Left cardiac atrium (tissue), 4 donors: ENCODE measurements around the gene MSL1. TPM values are rescaled to one million over a fixed set of nuclear protein-coding genes. Genes with fewer than 3 reads are reported as not detected.
A peak's percentile ranks its signal among the peaks of the same experiment; 100 is the strongest.
"Not testable (repeated sequence)": the region's sequence is repeated elsewhere in the genome, so short reads cannot be mapped to it uniquely, and the experiment has no call there.

Source experiments
- ATAC-seq, 2 donors: fragments of 200-7000 bp; cut with Tn5 transposase; one replicate each; pipeline ENCODE4 v1.9.1; 2020; ENCODE audit warnings: mild to moderate bottlenecking in 2 of 2, moderate library complexity in 2 of 2
- DNase-seq: peaks from one replicate; pipeline ENCODE4 v3.0.0-alpha.2; 2020
- intact Hi-C, 2 donors: fragments of 100-400 bp; cut with DNase I; formaldehyde crosslinking; loops; one replicate each; pipeline versions ENCODE4 v1.14.1 to v1.15.1; 2022 to 2023
- total RNA-seq, 2 donors: library from RNA; stranded (reverse); fragmentation: NEBNext Ultra II Directional; extraction: Animal tissue kit (Norgen Biotek cat#: 25700); gene quantifications; one replicate each; pipeline ENCODE4 v1.2.1, GENCODE V29; 2021
- donor health status: DM: no; HTN: yes; CAD: no.
- donor health status: DM: no; HTN: yes; CAD: no; lungs with severe emphysema.
- donor health status: DM: yes; HTN: yes; CAD: no.
- donor health status: Dilated cardiomyopathy.

The MSL1 gene
- total RNA-seq, 2 donors from 2014 or later, result 54.0 to 57.8 TPM

DNA sequence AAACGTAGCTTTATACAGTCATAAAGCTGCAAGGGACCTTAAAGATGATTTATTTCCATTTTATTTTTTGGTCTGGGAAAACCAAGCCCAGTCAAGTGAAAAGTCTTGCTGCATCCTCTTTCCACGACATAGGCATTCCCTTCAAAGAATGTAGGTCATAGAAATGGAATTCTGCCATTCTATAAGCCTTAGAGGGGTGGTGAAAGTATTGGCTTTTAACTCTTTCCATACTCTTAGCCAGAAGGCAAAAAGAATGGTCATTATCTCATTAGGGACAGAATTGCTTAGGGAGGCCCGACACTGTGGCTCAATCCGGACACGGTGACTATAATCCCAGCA lies 7.9 kb upstream of the MSL1 start:
- ATAC-seq (no peak), DNase-seq (no peak)
- intact Hi-C loops, result loop anchor here (2.0 to 10.0 kb wide), 4 partner anchors 51 to 102 kb away; partner anchors contain the start of genes RAPGEFL1 (in 1 of the 2) and THRA (in 1 of the 2)

DNA sequence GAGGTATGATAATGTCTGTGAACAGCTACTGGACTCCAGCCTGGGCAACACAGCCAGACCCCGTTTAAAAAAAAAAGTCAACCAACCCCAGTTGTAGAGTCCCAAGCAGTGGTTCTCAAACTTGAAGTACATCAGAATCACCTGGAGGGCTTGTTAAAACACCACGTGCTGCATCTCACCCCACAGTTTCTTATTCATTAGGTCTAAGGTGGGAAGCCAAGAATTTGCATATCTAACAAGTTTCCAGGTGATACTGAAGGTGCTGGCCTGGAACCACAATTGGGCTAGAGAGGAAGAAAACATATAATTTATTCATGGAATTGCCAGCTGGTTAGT lies 6.7 kb upstream of the MSL1 start:
- intact Hi-C loops, result loop anchor here in 1 of 2 donors (10.0 kb wide), 1 partner anchor 60 kb away; the partner anchor contains the start of gene RAPGEFL1
- DNase-seq (no peak), ATAC-seq (no peak)

DNA sequence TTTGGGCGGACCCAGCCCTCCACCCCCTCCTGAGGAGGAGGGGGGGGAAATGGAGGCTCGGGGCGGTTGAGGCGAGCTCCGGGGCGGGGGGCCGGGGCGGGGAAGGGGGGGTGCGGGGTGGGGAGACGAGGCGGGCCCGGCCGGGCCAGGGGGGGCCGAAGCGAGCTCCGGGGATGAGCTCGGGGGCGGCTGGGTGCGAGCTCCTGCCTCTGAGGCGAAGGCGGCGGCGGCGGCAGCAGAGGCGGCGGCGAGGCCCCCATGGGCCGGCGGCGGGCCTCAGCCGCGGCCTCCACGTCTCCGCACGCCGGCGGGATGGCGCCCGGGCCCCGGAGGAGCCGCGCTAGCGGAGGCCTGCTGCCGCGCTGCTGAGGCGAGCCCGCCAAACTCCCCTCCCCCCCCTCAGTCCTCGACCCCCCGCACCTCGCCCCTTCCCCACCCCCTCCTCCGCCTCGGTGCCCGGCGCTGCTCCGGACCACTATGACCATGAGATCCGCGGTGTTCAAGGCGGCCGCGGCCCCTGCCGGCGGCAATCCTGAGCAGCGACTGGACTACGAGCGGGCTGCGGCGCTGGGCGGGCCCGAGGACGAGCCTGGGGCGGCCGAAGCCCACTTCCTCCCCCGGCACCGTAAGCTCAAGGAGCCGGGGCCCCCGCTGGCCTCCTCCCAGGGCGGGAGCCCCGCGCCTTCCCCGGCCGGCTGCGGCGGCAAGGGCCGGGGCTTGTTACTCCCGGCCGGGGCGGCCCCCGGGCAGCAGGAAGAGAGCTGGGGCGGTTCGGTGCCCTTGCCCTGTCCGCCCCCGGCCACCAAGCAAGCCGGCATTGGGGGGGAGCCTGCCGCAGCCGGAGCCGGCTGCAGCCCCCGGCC lies 596 bp downstream of the MSL1 start:
- ATAC-seq (peak; percentile 59 to 62), DNase-seq (peak; percentile 64)
- intact Hi-C loops, result no loop called here

DNA sequence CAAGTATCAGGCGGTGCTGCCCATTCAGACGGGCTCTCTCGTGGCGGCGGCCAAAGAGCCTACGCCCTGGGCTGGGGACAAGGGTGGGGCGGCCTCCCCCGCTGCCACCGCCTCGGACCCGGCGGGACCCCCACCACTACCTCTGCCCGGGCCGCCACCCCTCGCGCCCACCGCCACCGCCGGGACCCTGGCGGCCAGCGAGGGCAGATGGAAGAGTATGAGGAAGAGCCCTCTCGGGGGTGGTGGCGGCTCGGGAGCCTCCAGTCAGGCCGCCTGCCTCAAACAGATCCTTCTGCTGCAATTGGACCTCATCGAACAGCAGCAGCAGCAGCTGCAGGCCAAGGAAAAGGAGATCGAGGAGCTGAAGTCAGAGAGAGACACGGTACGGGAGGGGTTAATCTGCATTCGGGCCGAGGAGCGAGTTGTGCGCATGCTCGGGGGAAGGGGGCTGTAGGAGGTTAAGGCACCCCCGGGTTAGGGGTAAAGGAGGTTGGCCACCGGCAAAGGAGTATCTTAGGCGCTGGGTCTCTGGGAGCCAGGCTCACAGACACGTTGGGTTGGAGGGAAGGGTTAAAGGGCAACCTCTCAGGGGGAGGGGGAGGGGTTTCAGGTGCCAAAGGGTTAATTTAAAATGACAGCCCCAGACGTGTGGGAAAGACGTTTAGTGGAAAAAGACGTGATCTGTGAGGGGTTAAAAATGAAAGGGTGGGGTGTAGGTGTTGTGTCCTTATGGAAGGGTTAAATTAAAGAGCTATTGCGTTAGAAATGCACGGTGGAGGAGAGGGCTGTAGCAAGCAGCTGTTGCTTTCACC lies 1.4 kb downstream of the MSL1 start:
- DNase-seq (peak; percentile 49), ATAC-seq (peak; percentile 17 to 28)
- intact Hi-C loops, result no loop called here

DNA sequence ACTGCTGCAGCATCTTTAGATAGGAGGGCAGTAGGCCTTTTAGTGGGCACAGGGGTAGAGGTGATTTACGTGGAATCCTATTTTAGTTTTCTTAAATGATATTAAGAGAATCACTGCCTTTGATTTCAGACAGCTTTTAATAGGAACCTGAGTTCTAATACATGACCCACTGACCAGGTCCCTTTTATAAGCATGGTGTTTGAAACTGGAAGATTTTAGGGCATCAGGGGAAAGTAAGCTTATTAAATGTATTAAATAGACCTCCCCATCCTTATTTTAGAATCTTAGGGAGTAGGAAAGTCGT lies 2.0 kb downstream of the MSL1 start:
- ATAC-seq (no peak), DNase-seq (no peak)
- intact Hi-C loops, result no loop called here

DNA sequence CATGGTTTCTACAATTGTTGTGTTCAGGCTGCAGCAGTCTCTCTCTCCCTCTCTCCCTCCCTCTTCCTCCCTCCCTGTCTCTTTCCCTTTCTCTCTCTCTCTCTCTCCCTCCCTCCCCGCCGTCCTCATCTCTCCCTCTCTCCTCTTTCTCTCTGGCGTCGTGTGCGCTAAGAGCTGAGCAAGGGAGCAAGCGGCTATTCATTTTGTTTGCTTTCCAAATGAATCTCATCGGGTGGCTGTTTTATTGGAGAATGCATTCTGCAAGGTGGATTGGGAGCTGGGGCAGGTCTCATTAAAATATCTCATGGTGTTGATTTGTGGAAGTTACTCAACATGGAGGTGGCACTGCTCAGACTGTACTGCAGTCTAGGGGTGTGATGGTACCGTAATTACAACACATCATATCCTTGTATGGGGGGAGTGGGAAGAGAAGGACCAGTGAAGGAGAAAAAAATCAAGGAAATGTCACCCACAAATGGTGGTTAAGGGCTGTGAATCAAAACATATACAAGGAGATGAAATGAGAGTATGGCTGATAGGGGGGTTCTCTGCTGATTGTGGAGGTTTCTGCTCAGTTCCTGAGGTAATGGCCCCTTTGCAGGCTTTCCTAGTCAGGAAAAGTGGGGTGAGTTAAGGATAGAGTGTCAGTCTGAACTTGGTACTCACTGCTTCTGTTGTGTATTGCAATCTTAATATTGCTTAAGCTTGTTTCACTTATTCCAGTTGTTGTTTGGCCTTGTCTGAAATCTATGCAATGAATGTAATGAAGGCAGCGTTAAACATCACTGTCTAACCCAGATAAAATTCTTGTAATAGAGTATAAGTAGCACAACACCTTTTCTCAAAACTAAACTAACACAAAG lies 2.7 kb downstream of the MSL1 start:
- DNase-seq (no peak), ATAC-seq (peak in 1 of 2 donors; percentile 5)
- intact Hi-C loops, result no loop called here

DNA sequence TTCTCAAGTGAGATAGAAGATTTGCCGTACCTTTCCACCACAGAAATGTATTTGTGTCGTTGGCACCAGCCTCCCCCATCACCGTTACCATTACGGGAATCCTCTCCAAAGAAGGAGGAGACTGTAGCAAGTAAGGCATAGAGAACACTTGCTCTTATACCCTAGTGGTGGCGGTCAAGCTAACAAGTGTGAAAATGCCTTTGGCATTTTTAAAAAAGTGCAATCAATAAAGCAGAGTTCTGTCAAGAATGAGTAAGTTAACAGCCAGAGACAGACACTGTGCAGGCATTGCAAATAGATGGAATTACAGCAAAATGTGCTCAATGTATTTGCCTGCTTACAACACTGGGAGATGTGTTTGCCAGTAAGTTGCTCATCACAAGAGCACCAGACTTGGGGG lies 7.7 kb downstream of the MSL1 start:
- ATAC-seq, result no peak
- no peak for DNase-seq
- intact Hi-C loops, result no loop called here

DNA sequence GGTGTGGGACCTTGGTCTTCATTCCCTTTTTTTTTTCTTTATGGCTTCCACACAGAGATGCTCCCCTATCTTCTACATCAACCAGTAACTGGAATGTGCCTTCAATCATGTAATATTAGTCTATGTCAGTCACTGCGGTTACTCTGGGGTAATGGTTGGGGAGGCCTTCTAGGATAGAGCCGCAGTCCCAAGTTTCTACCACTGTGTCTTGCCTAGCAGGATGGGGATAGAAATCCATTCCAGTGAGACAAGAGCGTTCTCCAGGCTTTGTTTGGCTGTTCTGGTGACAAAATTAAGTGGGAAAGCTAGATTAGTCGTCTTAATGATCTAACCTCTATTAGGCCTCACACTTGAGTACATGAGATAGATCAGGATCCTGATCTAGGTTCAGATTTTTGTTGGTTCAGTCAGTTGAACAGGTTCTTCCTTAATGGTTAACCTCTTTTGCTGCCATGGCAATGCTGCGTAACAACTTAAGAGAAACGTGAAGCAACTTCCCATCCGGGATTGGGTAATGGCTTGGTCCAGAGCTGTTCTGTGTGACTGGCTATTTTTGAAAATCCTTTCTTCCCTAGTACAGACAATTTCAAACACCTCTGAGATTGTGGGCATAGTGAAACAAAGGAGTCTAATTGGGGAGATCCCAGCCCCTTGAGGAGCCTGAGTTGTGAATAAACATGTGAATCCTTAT lies 8.7 kb downstream of the MSL1 start:
- ATAC-seq (peak; percentile 23 to 31), DNase-seq (no peak)
- intact Hi-C loops, result no loop called here

DNA sequence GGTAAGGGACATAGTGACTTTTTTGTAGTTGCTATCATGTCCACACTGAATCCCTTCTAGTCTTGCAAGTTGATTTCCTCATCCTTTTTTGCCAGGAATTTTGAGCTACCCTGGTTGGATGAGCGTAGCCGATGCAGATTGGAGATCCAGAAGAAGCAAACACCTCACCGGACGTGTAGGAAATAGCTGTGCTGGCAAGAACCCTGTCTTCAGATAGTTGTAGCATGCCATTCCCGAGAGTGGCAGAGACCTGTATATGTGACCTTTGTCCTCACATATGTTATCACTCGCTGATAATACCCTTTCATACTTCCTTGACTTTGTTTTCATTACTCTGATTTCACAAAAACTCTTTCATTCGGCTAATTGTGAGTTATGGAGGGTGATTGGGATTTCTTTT lies 12.4 kb downstream of the MSL1 start:
- intact Hi-C loops, result no loop called here
- no peak for DNase-seq
- no peak for ATAC-seq

DNA sequence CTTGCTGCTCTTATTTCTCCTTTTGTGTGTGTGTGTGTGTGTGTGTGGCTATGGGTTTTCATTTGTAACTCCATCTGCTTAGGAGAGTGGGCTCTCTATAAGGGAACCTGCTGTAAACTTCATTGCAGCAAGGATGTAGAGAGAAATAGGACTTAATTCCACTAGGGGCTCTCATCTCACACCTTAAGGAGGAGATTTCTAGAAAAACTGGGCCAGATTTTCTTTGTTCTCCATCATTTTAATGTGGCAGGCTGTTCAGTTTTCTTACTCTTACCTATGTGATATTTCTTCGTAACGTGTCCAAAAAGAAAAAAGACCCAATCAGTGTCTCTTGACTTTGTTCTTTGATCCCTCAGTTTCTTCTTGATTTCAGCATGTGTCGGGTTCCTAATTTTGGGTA lies 14.0 kb downstream of the MSL1 start:
- DNase-seq (no peak), ATAC-seq (no peak)
- intact Hi-C loops, result no loop called here

DNA sequence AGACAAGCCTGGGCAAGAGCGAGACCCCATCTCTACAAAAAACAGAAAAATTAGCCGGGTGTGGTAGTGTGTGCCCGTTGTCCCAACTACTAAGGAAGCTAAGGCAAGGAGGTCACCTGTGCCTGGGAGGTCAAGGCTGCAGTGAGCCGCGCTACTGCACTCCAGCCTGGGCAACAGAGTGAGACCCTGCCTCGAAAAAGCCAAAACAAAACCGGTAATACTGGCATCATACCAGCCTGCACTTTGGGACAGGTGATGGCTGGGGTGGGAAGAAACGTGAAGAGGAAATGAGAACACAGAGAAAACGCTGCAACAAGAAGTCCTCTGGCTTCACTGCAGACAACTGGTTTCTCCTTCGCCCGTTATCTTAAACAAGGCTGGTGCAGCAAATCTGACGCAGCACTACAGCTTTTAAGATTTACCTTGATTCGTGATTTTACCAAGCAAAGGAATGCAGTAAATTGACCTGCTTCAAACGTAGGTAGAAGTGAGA lies 17.8 kb downstream of the MSL1 start:
- intact Hi-C loops, result no loop called here
- DNase-seq (no peak), ATAC-seq (peak in 1 of 2 donors; percentile 9)

DNA sequence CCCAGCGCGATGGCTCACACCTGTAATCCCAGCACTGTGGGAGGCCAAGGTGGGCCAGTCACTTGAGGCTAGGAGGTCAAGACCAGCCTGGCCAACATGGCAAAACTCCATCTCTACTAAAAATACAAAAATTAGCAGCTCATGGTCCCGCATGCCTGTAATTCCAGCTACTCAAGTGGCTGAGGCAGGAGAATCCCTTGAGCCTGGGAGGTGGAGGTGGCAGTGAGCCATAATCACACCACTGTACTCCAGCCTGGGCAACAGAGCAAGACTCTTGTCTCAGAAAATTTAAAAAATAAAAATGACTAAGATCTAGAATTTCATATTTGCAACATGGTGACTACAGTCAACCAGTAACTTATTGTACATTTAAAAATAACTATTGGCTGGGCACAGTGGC lies 21.4 kb downstream of the MSL1 start:
- ATAC-seq, intact Hi-C loops: not testable (repeated sequence)

DNA sequence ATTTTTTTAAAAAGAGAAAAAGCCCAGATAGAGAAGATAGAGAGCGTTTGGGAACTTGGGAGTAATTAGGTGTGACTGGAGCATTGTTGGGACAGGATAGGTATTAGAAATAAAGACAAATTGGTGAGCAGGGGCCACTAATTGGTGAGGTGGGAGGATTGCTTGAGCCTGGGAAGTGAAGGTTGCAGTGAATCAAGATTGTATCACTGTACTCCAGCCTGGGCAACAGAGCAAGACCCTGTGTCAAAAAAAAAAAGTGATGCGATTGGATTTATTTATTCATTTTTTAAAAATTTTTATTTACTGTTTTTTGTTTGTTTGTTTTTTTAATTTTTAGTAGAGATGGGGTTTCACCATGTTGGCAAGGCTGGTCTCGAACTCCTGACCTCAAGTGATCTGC lies 23.7 kb downstream of the MSL1 start:
- ATAC-seq, result no peak
- no peak for DNase-seq
- intact Hi-C loops, result no loop called here

More for the DNA sequence above, 21.4 kb downstream of the MSL1 start:
- DNase-seq, result not testable (repeated sequence)

DNA sequence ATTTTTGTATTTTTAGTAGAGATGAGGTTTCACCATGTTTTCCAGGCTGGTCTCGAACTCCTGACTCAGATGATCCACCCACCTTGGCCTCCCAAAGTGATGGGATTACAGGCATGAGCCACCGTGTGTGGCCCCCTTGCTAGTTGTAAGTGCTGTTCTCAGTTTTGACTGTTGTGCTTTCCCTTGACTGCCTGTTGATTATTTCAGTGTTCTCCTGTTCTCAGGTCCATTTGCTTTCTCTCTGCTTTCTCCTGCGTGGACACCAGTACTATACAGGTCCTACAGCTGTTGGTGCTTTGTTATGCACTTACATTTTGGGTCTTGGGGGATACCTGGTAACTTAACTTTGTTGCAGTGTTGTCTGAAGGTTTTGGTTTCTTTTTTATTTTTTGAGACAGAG lies 26.8 kb downstream of the MSL1 start:
- intact Hi-C loops, result no loop called here
- no peak for DNase-seq
- no peak for ATAC-seq

DNA sequence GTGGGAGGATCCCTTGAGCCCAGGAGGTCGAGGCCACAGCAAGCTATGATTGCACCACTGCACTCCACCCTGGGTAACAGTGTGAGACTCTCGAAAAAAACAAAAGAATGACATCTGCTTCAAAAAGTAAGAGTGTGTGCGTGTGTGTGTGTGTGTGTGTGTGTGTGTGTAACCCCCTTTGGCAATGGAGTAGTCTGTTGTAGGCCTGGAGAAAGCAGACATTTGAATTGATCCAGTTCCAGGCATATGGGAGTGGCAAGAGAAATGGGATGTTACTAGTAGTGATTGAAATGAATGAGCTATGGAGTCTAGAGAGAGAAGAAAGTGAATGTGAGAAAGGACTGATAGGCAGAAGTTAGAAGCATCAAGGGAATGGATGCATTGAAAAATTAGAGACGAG lies 28.5 kb downstream of the MSL1 start:
- ATAC-seq (no peak), DNase-seq (no peak)
- intact Hi-C loops, result no loop called here

DNA sequence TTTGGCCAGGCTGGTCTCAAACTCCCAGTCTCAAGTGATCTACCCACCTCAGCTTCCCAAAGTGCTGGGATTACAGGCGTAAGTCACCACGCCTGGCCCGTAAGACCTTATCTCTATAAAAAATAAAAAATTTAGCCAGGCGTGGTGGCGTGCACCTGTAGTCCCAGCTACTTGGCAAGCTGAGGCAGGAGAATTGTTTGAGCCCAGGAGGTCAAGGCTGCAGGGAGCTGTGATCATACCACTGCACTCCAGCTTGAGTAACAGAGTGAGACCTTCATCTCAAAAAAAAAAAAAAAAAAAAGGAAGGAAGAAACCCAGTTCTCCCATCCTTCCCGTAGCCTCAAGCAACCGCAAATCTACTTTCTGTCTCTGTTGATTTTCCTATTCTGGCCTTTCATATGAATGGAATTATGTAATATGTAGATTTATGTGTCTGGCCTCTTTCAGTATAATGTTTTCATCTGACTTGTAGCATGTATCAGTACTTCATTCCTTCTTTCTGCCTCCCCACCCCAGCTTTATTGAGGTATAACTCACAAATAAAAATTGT lies 29.7 kb downstream of the MSL1 start:
- ATAC-seq (no peak), DNase-seq (no peak)
- intact Hi-C loops, result no loop called here

DNA sequence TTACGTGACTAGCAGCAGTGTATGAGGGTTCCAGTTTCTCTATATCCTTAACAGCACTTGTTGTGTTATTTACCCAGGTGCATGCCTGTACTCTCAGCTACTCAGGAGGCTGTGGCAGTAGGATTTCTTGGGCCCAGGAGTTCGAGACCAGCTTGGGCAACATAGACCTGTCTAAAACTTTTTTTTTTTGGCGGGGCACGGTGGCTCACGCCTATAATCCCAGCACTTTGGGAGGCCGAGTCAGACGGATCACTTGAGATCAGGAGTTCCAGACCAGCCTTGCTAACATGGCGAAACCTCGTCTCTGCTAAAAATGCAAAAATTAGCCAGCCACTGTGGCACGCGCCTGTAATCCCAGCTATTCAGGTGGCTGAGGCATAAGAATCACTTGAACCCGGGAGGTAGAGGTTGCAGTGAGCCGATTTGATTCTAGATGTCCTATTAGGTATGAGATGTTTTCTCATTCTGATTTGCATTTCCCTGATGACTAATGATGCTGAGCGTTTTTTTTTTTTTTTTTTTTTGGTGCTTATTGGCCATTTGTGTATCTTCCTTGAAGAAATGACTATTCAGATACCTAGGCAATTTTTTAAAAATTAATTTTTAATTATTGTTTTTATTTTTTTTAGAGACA lies 31.9 kb downstream of the MSL1 start:
- intact Hi-C loops, result no loop called here
- DNase-seq (no peak), ATAC-seq (no peak)

DNA sequence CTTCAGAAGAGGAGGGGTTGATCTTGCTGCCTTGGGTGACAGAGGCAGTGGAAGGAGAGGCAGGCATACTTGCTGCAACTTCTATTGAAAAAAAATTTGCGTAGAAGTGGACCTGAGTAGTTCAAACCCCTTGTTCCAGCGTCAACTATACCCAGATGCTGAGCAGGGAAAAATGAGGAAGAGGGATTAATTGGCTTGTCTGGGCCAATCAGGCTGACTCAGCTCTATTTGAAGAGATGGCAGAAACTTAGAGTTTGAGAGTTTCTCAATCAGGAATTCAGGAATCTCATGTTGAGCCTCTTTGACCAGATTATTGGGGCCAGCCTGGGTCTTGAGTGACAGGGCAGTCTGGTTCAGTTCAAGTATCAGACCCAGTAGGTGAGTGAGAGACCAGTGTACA lies 36.2 kb downstream of the MSL1 start:
- intact Hi-C loops, result no loop called here
- DNase-seq, result no peak
- ATAC-seq, result no peak
